ENCODE data around the gene ADGRB3.

The ADGRB3 gene

GRCh38 chr6:69181964-69182363 is 546.9 kb downstream of the ADGRB3 start:
- TF ChIP-seq TCF12 (IDR thresholded peaks at IDR 0.05; ENCODE audit: low read depth): no peak
- TF ChIP-seq TEAD4 (IDR thresholded peaks at IDR 0.05): no peak
- no peak for TF ChIP-seq YY1 (IDR thresholded peaks at IDR 0.05; ENCODE audit: low read depth)
- no peak for TF ChIP-seq EGR1 (IDR thresholded peaks at IDR 0.05)
- no peak for TF ChIP-seq RAD21 (IDR thresholded peaks at IDR 0.05; ENCODE audit: low read depth)
- no peak for TF ChIP-seq USF1 (IDR thresholded peaks at IDR 0.05)
- no peak for TF ChIP-seq NFIC (IDR thresholded peaks at IDR 0.05)
- TF ChIP-seq TAF1 (IDR thresholded peaks at IDR 0.05; ENCODE audit: low read depth): no peak
- no peak for TF ChIP-seq REST (IDR thresholded peaks at IDR 0.05; ENCODE audit: low read depth)
- no peak for TF ChIP-seq EP300 (IDR thresholded peaks at IDR 0.05; ENCODE audit: borderline replicate concordance)
- TF ChIP-seq FOXM1 (IDR thresholded peaks at IDR 0.05; ENCODE audit: borderline replicate concordance, low read depth): no peak
- no peak for TF ChIP-seq CEBPB (IDR thresholded peaks at IDR 0.05)
- no peak for TF ChIP-seq CREB1 (IDR thresholded peaks at IDR 0.05; ENCODE audit: low read depth)
- TF ChIP-seq MAX (IDR thresholded peaks at IDR 0.05): no peak
- TF ChIP-seq ZBTB7A (IDR thresholded peaks at IDR 0.05; ENCODE audit: low read depth): no peak

GRCh38 chr6:69185276-69185675 is 550.2 kb downstream of the ADGRB3 start:
- TF ChIP-seq TAF1 (IDR thresholded peaks at IDR 0.05; ENCODE audit: low read depth): no peak

- no peak for TF ChIP-seq CEBPB (IDR thresholded peaks at IDR 0.05)
- TF ChIP-seq NFIC (IDR thresholded peaks at IDR 0.05): no peak
- no peak for TF ChIP-seq TCF12 (IDR thresholded peaks at IDR 0.05; ENCODE audit: low read depth)
- no peak for TF ChIP-seq FOXM1 (IDR thresholded peaks at IDR 0.05; ENCODE audit: borderline replicate concordance, low read depth)
- no peak for TF ChIP-seq REST (IDR thresholded peaks at IDR 0.05; ENCODE audit: low read depth)
- TF ChIP-seq ZBTB7A (IDR thresholded peaks at IDR 0.05; ENCODE audit: low read depth): no peak
- TF ChIP-seq CREB1 (IDR thresholded peaks at IDR 0.05; ENCODE audit: low read depth): no peak
- TF ChIP-seq RAD21 (IDR thresholded peaks at IDR 0.05; ENCODE audit: low read depth): no peak
- TF ChIP-seq USF1 (IDR thresholded peaks at IDR 0.05): no peak
- TF ChIP-seq EGR1 (IDR thresholded peaks at IDR 0.05): no peak
- TF ChIP-seq TEAD4 (IDR thresholded peaks at IDR 0.05): no peak
- no peak for TF ChIP-seq YY1 (IDR thresholded peaks at IDR 0.05; ENCODE audit: low read depth)
- TF ChIP-seq TAF1 (IDR thresholded peaks at IDR 0.05; ENCODE audit: low read depth): no peak
- TF ChIP-seq EP300 (IDR thresholded peaks at IDR 0.05; ENCODE audit: borderline replicate concordance): no peak
- no peak for TF ChIP-seq MAX (IDR thresholded peaks at IDR 0.05)
Measured at GRCh38 chr6:69202768-69203167, 567.7 kb downstream of the ADGRB3 start.

GRCh38 chr6:69216127-69216526 is 581.0 kb downstream of the ADGRB3 start:
- TF ChIP-seq RAD21 (IDR thresholded peaks at IDR 0.05; ENCODE audit: low read depth): no peak
- TF ChIP-seq YY1 (IDR thresholded peaks at IDR 0.05; ENCODE audit: low read depth): no peak
- no peak for TF ChIP-seq FOXM1 (IDR thresholded peaks at IDR 0.05; ENCODE audit: borderline replicate concordance, low read depth)
- no peak for TF ChIP-seq USF1 (IDR thresholded peaks at IDR 0.05)
- no peak for TF ChIP-seq REST (IDR thresholded peaks at IDR 0.05; ENCODE audit: low read depth)
- TF ChIP-seq CREB1 (IDR thresholded peaks at IDR 0.05; ENCODE audit: low read depth): no peak
- no peak for TF ChIP-seq EGR1 (IDR thresholded peaks at IDR 0.05)
- no peak for TF ChIP-seq TCF12 (IDR thresholded peaks at IDR 0.05; ENCODE audit: low read depth)
- TF ChIP-seq TEAD4 (IDR thresholded peaks at IDR 0.05): no peak

Data from Ishikawa (cell line).